Nucleus accumbens (tissue), 56 donors: ENCODE measurements around the gene SCUBE2.

ENCODE experiments used
- DNase-seq, 56 donors: peaks; one replicate each; lab custom pipeline; 2025; lab: John Stamatoyannopoulos, UW

SCUBE2 gene

GRCh38 chr11:9052316-9052715 is 39.1 kb downstream of the SCUBE2 start:
- no peak for DNase-seq

DNA sequence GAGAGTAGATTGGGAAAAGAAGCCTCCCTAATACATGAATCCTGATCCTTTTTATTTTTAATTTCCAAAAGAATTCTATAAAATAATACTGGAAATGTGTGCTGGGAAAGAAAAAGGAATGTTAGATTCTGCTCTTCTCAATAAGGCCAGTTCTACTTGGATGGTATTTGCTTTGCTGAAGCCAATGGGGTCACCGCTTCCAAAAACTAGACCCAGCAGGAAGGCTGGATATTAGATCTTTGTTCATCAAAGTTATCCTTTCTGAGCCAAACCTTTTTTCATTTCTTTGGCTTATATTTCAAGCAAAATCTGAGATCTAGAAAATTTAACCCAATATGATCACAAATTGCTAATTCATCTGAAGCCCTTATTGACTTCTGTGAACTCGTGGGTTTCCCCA is 41.4 kb downstream of the SCUBE2 start:
- DNase-seq = no peak

DNA sequence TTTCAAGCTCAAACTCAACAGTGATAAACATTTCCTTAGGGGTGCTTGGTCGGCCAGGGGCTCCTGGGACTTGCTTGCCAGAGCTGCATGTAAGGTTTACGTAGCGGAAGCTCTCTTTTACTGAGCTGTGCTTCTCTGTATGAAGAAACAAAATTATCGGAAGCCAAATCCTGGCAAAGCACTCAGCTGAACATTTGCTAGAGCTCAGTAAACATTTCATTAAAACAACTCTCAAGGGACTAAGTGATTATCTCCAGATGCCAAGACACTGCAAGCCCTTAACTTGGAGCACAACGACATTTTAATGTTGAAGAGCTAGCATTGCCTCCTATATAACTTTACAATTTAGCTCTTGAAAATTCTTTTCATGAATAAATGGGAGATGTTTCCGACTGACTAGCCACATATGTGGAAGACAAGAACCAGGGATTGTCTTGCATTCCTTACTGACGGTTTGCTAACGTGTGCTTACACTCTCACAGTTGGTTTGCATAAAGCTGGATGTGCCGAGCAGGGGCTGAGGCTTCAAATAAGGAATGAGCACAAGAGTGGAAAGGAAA is 43.4 kb downstream of the SCUBE2 start:
- DNase-seq = no peak

GRCh38 chr11:9046481-9046880 is 44.9 kb downstream of the SCUBE2 start:
- DNase-seq = no peak

DNA sequence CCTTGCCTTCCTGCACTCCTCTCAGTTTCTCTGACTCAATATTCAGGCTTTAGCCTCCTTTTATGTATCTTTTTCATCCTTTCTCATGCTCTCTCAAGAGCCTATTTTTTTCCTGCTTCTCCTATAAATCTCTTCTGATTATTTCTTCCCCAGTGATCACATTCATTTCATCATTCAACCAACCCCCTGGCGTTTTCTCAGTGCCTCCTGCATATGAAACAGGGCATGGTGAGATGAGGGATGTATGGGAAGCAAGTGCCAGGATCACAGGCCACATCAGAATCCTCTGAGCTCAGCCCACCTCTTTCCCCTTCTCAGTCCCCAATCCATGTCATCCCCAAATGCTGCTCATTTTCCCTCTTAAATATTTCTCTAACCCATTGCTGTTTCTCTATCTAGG is 48.9 kb downstream of the SCUBE2 start:
- no peak for DNase-seq

- no peak for DNase-seq
Measured at GRCh38 chr11:9041747-9042146, 49.7 kb downstream of the SCUBE2 start.

DNA sequence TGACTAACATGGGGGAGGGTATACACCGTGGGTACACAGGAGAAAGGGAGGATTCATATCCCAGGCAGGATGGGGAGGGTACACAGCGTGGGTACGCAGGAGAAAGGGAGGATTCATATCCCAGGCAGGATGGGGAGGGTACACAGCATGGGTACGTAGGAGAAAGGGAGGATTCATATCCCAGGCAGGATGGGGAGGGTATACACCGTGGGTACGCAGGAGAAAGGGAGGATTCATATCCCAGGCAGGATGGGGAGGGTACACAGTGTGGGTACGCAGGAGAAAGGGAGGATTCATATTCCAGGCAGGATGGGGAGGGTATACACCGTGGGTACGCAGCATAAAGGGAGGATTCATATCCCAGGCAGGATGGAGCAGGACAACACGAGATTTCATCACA is 51.0 kb downstream of the SCUBE2 start:
- DNase-seq = no peak

DNA sequence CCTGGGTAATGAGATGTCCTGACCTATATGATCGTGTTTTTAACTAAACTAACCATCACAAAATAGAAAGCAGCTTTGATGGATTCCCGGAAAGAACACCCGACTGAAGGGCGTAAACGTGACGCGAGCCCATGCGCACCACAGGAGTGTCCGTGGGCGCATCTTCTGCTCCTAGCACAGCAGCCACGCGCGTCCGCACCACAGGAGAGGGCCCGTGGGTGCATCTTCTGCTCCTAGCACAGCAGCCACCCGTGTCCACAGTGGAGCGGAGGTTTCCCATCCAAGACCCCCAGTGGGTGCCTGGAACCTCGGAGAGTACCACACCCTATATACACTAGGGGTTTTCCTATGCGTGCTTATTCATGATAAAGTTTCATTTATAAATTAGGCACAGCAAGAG is 51.5 kb downstream of the SCUBE2 start:
- no peak for DNase-seq

DNA sequence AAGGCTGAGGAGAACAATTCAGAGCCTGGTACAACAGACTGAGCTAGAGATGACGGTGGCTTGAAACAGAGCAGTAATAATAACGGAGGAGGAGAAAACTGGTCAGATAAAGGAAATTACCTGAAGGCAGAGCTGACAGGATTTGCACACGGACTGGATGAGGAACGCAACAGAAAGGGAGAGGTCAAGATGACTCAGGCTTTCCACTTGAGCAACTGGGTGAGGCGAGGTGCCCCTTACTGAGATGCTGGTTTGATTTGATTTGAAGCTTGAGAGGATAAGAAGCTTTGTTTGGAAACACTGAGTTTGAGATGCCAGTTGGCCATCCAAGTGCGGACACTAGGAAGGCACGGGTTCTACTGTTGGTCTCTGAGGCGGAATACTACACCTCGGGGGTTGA is 52.2 kb downstream of the SCUBE2 start:
- no peak for DNase-seq

GRCh38 chr11:9038541-9038940 is 52.9 kb downstream of the SCUBE2 start:
- no peak for DNase-seq

- no peak for DNase-seq
Measured at GRCh38 chr11:9037963-9038362, 53.4 kb downstream of the SCUBE2 start.

DNA sequence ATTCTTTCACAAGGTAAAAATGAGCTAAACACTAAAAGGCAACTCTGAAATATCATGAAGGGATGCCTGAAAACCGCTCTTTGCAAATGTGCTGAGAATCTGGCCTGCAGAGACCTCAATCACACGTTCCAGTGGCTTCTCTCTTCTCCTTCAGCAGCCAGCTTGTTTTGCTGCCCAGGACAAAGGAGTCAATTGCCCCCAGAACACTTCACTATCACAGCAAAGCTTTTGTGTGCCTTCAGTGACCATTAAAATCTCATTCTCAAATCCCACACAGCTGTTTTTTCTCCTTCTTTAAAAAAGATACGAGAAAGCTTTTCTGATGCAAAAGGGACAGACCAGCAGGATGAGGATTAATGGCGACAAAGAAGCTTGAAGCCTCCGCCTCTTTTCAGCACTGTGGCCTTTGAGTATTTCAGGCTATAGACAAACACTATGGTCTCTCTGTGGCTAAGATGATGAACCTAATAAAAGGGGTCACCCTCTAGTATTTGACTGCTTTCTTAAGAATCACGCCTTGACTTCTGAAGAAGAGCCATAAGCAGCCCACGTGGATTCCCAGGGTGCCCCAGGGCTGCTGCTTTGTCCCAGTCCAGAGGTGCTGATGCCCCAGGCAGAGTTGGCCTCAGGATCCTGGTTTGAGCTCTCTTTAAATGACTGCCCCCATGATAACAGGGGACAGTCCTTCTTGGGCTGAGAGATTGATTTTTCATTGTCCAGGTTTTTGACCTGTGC is 54.2 kb downstream of the SCUBE2 start:
- no peak for DNase-seq

DNA sequence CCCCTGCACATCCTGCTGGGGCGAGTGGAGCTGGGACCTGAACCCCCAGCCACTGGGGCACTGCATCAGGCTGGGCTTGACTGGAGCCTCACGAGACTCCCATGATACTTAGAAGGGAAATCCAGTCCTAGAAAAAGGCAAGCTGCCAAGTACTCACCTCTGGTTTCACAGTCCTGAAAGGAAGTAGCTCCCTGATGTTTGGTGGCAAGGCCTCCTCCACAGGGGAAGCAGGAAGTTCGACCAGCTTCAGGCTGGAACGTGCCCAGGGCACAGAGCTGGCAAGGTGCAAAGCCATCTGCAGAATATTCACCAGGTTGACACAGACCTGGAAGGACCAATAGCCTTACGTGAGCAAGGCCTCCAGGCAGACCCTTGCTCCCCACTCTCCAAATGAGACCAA is 60.8 kb downstream of the SCUBE2 start:
- DNase-seq = no peak

DNA sequence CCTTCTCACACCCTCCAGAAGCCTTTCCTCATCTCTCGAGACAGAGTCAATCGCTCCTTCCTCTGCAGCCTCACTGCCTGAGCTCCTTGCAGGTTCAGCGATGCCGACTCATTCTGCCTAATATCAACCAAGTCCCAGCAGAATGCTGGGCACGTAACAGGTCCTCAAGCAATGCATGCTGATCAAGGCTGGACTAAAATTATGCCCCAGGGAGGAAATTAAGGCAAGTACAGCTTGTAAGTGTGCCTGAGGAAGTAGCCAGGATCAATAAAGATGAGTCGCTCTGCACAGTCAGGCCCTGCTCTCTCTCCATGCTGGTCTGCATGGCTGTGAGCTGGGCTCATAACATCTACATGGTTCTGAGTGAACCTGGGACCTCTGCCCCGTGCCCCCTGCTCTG is 62.0 kb downstream of the SCUBE2 start:
- DNase-seq = no peak

GRCh38 chr11:9028581-9028980 is 62.8 kb downstream of the SCUBE2 start:
- DNase-seq = no peak

- DNase-seq = peak in 7 of 56 donors; percentile 14 to 28 (median 25)
Measured at GRCh38 chr11:9025101-9025850, 66.1 kb downstream of the SCUBE2 start.

- no peak for DNase-seq
Measured at GRCh38 chr11:9022961-9023680, 68.3 kb downstream of the SCUBE2 start.

DNA sequence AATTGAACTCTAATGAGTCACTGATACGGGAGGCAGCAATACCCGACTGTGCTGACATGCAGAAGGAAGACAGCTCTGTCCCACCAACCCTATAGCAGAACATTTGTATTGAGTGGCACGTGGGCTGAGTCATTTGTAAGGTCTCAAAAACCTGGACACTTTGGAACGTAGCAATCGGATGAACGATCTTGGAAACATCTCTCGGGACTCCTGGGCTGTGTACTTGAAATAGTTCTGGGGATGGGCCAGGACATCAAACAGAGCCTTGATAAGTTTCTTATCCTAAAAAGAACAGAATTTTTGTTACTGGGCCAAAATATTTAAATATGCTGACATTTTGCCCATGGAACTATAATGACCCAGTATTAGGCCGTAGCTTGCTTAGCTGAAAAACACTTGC is 70.5 kb downstream of the SCUBE2 start:
- DNase-seq = no peak

GRCh38 chr11:9019861-9020260 is 71.5 kb downstream of the SCUBE2 start:
- no peak for DNase-seq

- DNase-seq = peak in 10 of 56 donors; percentile 5 to 27 (median 18)
Measured at GRCh38 chr11:9017773-9018172, 73.6 kb downstream of the SCUBE2 start.
